Measurements from ENCODE around the gene CCSER2.
"Not testable (repeated sequence)": the region's sequence is repeated elsewhere in the genome, so short reads cannot be mapped to it uniquely, and the experiment has no call there.

The CCSER2 gene, protein sequence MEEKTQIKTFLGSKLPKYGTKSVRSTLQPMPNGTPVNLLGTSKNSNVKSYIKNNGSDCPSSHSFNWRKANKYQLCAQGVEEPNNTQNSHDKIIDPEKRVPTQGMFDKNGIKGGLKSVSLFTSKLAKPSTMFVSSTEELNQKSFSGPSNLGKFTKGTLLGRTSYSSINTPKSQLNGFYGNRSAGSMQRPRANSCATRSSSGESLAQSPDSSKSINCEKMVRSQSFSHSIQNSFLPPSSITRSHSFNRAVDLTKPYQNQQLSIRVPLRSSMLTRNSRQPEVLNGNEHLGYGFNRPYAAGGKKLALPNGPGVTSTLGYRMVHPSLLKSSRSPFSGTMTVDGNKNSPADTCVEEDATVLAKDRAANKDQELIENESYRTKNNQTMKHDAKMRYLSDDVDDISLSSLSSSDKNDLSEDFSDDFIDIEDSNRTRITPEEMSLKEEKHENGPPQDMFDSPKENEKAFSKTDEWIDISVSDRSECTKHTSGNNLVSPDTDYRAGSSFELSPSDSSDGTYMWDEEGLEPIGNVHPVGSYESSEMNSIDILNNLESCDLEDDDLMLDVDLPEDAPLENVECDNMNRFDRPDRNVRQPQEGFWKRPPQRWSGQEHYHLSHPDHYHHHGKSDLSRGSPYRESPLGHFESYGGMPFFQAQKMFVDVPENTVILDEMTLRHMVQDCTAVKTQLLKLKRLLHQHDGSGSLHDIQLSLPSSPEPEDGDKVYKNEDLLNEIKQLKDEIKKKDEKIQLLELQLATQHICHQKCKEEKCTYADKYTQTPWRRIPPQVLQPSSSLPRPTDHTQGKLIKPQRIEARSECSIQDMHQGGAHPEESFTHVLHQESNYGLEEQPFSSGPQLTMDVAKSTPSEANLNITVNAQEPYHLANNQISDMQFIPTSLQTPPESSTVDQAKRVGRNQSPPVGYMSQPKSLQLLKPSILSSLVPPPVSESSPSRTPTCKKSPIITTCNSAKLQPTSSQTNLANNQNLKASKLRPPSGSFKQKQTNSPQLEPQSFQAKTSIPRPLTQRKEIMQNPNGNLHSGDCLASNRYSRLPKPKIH

DNA sequence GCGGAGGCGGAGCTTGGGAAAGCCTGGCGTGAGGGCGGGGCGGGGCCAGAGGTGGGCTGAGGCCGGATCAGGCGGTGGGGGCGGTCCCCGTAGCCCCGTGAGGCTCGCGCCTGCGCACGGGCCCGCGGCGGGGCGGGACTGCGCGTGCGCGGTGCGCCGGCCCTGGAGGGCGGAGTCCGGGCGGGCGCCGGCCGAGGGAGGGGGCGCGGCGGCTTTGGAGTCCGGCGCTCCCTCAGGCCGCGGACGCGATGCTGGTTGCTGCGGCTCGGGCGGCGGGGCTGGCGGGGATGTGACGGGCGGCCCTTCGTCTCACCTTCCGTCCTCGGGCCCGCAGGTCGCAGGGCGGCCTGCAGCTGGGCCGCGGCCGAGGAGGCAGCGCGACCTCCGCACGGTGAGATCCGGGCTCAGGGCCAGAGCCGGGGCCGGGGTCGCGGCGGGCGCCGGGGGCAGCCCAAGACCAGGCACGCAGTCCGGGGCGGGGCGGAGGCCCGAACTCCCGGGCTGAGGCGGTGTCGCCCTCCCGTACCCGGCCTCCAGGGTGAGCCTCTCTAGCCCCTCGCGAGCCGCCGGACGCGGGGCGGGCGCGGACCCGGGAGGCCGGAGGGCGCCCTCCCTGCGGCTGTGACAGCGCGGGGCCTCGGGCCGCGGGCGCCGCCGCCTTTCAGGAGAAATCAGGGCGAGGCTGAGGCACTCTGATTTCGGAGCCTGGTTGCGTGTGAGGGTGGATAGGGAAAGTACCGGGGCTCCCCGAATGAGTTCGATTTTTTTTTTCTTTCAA is at the start of gene CCSER2:
Gene CCSER2 (plus strand): TSS at position 172 of the 778 bp plus-strand sequence. CDS start 42,464 bp downstream, outside the sequence.
- peak; percentile 85 for DNase-seq

DNA sequence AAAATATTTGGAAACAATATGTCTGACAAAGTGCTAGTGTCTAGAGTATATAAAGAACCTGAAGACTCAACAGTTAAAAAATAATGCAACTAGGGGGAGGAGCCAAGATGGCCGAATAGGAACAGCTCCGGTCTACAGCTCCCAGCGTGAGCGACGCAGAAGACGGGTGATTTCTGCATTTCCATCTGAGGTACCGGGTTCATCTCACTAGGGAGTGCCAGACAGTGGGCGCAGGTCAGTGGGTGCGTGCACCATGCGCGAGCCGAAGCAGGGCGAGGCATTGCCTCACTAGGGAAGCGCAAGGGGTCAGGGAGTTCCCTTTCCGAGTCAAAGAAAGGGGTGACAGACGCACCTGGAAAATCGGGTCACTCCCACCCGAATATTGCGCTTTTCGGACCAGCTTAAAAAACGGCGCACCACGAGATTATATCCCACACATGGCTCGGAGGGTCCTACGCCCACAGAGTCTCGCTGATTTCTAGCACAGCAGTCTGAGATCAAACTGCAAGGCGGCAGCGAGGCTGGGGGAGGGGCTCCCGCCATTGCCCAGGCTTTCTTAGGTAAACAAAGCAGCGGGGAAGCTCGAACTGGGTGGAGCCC is 48.4 kb upstream of the CCSER2 start:
- not testable (repeated sequence) for DNase-seq

DNA sequence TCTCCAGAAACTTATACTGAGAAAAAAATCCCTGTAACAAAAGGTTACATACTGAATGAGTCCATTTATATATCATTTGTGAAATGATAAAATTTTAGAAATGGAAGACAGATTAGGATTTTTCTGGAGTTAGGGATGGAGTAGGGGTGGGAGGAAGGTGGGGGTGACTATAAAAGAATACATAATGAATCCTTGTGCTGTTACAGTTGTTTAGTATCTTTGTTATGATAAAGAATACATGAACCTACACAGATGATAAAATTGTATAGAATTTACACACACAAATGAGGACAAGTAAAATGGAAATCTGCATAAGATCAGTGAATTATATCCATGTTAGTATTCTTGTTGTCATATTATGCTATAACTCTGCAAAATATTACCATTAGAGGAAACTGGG is 41.7 kb upstream of the CCSER2 start:
- DNase-seq: no peak

DNA sequence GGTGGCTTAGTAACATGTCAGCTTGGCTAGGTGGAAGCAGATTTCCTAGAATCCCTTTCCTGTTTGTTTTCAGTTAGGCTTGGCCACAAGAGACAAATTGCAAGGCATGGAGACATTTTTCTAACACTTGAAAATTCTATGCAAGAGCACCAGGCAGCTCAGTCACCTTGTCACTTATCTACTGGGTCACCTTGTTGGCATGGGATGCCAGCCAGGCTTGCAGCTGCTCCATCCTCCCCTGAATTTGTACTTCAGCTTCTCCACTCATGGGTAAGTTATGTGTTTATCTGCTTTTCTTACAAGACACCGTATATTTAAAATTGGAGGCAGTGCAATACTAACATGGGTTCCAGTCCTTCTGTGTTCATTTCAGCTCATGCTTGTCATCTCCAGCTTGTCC is 40.2 kb upstream of the CCSER2 start:
- DNase-seq: no peak

DNA sequence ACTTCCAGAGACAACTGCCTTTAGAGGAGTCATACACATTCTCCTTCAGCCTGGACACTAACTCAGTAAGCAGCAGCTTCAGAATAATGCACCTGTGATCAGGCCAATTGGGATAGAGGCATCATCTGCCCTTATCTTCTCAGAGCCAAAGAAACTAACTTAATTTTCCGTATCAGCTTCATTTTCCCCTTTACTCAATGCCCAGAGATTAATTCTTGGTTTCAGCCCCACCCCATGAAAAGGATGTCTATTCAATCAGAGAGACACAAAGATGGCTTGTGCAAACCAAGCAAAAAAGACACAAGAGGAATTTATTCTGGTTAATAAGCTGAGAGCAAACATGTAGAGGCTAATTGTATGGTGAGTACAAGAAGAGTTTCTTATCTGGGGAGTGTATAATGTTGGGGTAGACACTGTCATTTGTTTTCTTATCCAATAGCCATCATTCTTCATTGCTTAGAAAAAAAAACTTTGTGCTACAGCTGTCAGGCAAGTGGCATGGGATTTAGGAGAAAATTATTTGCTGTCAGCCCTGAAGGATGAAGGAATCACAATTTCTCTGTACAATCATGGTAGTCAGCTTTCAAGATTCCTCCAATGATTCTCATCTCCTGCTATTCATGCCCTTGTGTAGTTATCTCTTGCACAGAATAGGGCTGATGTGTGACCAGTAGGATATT is 38.7 kb upstream of the CCSER2 start:
- DNase-seq: no peak

DNA sequence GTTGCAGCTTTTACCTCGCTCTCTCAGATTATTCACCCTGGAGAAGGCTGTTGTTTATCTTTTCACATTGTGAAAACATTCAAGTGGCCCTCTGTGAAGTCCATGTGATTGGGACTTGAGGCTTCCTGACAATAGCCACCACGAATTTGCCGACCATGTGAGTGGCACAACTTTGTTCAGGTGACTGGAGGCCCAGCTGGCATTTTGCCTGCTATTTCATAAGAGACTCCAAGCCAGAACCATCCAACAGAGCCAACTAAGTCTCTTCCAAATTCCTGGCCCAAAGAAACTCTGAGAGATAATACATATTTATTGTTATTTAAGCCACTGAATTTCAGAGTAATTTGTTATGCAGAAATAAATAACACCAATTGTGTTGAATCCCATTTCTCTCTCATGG is 38.2 kb upstream of the CCSER2 start:
- DNase-seq: no peak

DNA sequence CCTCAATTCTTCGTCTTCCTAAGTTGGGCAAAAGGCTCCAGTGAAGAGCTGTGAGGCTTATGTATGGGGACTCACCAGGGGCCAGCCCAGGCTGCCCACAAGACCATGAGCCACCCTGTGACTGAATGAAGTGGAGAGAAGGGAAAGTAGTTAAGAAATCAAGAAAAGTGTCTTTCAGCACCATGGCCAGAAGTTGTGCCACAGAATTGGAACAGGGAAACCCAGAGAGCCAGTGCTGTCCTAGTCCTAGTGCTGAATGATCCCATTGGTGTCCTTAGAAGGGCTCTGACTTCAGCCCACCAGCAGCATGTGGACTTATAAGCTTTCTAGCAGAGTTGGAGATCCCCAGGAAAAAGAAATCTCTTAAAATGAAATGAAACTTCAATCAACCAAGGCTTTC is 37.0 kb upstream of the CCSER2 start:
- DNase-seq: no peak

DNA sequence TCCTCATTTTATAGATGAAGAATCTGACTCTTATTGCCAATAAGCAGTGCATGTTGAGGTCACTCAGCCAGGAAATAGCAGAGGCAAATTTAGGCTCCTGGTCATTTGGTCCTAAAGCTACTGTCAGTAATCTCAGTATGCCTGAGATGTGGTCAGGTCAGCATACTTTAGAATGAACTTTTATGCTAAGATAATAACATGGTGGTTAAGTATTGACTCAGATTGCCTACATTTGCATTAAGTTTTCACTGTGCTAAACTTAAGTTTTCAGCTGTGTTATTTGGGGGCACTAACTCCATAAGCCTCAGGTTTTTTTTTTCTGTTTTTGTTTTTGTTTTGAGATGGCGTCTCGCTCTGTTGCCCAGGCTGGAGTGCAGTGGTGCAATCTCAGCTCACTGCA is 35.9 kb upstream of the CCSER2 start:
- DNase-seq: no peak

DNA sequence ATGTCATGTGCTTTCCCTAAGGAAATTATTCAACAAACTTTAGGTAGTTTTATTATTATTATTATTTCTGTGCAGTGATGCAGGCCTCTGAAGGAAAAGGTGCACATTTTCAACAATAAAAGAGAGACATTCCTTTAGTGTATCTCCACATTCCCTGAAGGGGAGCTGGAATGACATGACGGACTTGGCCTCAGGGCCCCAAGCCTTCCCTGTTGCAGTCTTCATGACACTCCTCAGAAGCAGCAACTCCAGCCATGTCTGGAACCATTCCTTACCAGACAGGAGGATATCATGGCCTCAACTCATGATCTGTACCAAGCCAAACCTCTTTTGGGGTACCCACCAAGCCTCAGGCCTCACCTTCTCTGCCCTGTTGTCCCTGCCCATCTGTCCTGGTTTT is 35.2 kb upstream of the CCSER2 start:
- no peak for DNase-seq

DNA sequence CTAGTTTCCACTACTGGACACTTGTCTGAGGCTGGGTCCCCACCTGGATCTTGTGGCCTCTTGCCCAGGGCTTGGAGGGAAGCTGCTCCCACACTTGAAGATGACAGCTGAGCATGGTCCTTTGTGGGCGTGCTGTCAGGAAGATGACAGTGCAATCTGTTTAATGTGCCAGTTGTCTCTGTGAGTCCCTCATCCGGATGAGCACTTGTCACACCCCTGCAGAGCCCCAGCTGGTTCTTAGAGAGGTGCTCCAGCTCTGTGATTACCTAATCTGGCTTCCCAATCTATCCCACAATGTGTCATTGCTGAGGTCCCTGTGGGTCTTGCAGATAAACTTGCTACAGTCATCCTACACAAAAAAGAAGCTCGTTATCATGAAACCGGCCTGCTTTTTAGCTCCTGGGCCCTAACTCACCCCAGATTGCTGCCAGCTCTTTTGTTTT is 34.8 kb upstream of the CCSER2 start:
- DNase-seq: no peak

DNA sequence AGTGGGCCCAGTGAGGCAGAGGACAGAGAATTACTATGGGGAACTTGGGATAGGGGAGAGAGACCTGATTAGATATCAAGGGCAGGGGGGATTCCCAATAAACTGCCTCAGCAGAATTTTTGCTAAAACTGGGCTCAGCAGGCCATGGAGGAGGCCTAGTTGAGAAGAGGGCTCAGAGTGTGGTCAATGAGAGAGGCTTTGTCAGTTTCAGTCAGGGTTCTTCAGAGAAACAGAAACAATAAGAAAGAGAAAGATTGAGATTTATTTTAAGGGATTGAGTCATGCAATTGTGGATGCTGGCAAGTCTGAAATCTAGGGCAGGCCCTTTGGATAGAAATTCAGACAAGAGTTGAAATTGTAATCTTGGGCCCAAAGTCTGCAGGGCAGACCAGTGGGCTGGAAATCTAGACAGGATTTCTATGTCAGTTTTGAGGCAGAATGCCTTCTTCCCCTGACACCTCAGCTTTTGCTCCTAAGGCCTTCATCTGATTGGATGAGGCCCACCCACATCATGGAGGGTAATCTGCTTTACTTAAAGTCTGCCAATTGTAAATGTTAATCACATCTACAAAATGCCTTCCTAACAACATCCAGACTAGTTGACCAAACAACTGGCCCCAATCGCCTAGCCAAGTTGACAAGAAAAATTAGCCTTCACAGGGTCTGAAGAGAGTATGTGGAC is 33.5 kb upstream of the CCSER2 start:
- no peak for DNase-seq

DNA sequence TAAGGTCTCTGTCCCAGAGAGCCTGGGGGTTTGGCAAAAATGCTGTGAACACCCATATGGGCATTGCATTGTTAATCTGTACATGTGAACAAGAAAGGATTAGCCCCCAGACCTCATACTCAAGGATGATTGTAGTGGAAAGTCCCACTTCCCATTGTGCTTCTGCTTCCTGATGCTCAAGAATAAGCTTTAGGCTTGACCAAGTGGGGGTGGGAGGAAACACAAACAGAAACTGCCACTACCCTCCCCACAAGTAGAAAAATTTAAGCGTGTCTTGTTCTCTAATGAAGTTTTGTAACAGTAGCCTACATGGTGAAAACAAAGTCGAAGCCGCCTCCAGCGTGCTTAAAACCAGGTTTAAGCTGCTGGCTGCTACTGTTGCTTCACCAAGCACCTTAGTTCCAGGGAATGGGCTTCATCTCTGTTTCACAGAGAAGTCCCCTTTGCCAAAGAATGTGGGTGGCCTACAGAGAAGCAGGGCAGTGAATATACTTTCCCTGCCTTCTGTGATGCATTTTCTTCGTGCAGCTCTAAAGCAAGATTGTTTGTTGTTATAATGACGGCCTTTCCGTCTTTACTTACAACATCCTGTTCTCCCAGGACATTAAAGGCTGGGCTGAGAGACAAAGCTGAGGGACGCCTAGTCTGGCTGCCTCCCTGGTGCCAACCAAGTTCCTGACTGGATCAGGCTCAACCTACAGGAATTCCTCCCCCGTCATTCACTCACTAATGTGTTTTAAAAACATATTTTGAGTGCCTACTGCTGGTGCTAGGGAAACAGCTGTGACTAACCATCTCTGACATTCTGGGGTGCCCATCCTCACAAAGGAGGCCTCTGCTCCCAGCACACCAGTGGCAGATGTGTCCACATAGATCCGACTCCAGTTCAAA is 32.1 kb upstream of the CCSER2 start:
- DNase-seq: no peak

DNA sequence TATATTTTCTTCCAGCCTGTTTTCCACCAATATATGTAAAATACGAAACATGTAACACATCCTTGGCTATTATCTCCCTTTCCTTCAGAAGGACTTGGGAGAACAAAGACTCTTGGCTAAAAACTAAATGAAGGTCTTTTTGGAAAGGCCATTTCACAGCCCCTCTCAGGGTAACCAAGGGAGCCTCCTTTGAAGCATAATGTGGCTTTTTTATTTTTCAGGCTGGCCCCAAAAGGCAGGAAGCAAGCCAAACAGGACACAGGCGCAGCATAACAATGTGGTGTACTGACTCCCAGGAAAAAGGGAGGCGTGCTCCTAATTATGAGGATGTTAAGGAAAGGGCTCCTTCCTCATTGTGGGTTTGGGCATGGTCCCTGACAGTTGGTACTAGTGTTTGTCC is 30.3 kb upstream of the CCSER2 start:
- no peak for DNase-seq

DNA sequence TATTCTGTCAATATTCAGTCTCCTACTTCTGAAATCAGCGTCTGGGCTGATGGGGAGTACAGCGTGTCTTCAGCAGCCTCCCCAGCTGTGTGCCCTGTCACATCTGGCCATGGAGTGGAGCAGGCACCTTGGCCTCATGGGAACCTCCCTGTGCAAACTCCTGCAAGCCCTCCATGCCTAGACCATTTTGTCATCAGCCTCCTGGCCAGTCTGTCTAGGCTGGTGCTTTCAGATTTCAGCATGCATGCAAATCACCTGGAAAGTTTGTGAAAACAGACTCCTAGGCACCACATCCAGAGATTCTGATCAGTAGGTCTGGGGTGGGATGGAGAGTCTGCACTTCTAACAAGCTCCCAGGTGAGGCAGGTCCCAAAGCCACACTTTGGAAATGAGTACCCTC is 26.2 kb upstream of the CCSER2 start:
- no peak for DNase-seq

DNA sequence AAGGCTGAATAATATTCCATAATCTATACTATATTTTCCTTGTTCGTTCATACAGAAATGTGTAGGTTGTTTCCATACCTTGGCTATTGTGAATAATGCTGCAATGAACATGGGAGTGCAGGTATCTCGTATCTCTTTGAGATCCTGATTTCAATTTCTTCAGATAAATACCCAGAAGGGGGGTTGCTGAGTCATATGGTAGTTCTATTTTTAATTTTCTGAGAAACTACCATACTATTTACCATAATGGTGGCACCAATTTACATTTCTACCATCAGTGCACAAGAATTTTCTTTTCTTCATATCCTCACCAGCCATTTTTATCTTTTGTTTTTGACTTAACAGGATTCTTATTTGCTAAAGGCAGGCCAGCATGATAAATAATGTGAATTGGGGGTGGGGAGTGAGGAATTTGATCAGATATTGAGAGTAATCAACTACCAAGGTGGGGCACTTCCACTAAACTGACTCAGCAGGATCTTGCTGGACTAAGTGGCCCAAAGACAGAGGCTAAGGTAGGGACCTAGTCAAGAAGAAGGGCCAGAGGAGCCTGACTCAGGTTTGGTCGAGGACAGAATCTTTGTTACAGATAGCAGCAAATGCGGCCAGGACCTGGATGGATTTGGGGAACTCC is 21.5 kb upstream of the CCSER2 start:
- no peak for DNase-seq

DNA sequence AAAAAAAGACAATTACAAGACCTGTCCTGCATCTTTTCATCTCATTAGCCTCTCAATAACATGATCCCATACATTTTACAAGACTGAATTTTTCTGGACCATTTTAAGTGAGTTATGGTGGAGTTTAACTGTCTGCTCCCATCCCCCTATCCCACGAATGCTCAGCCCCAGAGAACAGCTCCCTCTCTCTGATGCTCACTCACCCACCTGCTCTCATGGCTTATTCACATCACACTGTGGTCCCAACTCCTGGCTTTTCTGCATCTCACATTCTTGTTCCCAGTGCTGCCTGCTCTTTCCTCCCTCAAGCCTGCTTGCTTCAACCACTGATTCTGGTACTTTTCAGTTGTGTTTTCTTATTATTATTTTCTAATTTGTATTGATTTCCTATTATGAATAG is 20.4 kb upstream of the CCSER2 start:
- DNase-seq: no peak

DNA sequence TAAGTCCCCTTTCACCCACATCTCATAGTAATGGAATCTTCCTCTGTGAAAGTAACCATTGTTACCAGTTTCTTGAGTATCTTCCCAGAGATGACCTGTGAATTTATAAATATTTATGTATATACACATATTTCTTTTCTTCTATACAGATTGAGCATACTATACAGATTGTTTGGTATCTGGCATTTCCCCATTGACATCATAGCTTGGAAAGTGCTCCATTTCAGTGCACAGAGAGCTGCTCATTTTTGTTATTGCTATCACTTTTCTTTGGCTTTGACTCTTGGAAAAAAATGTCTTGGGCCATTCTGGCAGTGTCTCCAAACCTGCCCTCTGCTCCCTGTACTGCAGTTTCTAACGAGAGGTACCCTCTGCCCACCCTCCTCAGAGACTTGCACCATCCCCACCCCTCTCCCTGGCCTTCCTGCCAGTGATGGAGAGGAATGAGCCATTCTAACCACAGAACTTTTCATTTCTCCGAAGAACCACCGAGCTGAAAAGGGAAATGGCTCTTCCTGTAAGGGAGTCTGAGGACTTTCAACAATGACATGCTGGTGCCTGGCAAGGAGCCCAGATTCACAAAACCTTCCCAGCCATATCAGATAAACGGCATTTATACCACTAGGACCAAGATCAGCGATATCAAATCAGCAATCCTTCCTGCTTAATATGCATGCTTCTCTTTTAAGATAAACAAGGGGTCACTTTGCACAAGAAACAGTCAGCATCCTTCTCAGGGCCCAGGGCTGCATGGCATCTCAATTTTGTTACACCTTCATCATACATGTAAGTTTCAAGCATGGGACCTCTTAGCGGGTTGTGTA is 19.7 kb upstream of the CCSER2 start:
- DNase-seq: no peak

DNA sequence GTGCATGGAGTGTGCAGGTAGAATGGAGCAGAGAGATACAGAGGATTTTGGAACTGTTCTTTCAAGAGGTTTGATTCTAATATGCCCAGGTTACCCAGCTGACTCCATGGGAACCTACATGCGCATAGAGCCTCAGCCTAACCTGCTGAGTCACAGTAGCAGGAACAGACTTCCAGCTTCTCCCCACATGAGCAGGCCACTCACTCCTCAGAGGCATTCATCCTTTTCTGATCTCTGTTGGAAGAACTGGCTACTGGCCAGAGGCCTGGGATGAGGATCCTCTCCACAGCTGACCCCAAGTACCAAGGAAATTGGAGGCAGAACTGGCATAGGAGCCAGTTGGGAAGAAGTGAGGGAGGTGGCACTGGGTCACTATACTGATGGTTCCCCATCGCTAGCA is 17.9 kb upstream of the CCSER2 start:
- no peak for DNase-seq

DNA sequence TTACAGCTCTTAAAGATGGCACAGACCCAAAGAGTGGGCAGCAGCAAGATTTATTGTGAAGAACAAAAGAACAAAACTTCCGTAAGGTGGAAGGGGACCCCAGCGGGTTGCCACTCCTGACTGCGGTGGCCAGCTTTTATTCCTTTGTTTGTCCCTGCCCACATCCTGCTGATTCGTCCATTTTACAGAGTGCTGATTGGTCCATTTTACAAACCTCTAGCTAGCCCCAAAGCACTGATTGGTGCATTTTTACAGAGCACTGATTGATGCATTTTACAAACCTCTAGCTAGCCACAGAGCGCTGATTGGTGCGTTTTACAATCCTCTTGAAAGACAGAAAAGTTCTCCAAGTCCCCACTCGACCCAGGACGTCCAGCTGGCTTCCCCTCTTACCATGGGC is 16.8 kb upstream of the CCSER2 start:
- no peak for DNase-seq

Measured in activated T-cell treated with anti-CD3 and anti-CD28 coated beads for 4 hours (primary cell).